Glutamatergic neuron (in vitro differentiated cells): ENCODE data around the gene OSBPL8. TPM values are rescaled to one million over a fixed set of nuclear protein-coding genes. Genes with fewer than 3 reads are reported as not detected.
A peak's percentile ranks its signal among the peaks of the same experiment; 100 is the strongest.

ENCODE experiments used
- DNase-seq: peaks from one replicate; pipeline ENCODE4 v3.0.0; 2022
- H3K27ac Mint-ChIP-seq: one replicate; pipeline ENCODE4 v1.8.0; 2020; ENCODE audit warnings: mild to moderate bottlenecking, mixed read lengths, inconsistent platforms; ENCODE audit not compliant: unreplicated experiment
- H3K27me3 Mint-ChIP-seq: one replicate; pipeline ENCODE4 v1.8.0; 2020; ENCODE audit warnings: mild to moderate bottlenecking, moderate library complexity, mixed read lengths, inconsistent platforms; ENCODE audit not compliant: unreplicated experiment
- H3K36me3 Mint-ChIP-seq: one replicate; pipeline ENCODE4 v1.8.0; 2020; ENCODE audit warnings: mild to moderate bottlenecking, mixed read lengths, inconsistent platforms; ENCODE audit not compliant: unreplicated experiment
- H3K4me1 Mint-ChIP-seq: one replicate; pipeline ENCODE4 v1.8.0; 2020; ENCODE audit warnings: mild to moderate bottlenecking, low read depth, mixed read lengths, inconsistent platforms; ENCODE audit not compliant: unreplicated experiment
- H3K4me3 Mint-ChIP-seq: one replicate; pipeline ENCODE4 v1.8.0; 2020; ENCODE audit warnings: mild to moderate bottlenecking, mixed read lengths, inconsistent platforms; ENCODE audit not compliant: unreplicated experiment
- H3K9me3 Mint-ChIP-seq: one replicate; pipeline ENCODE4 v1.8.0; 2020; ENCODE audit warnings: mild to moderate bottlenecking, moderate library complexity, mixed read lengths, inconsistent platforms; ENCODE audit not compliant: unreplicated experiment
- CTCF ChIP-seq: fragments of 200-600 bp; sonication (generic); IDR thresholded peaks from one replicate; pipeline ENCODE4 v1.5.0; 2021; ENCODE audit not compliant: partially characterized antibody, unreplicated experiment
- total RNA-seq: library from RNA; stranded (reverse); fragmentation: NEBNext Ultra II Directional; extraction: Animal tissue kit (Norgen Biotek cat#: 25700); gene quantifications from one replicate; pipeline ENCODE4 v1.2.1, GENCODE V29; 2021; ENCODE audit not compliant: unreplicated experiment

Gene OSBPL8
- total RNA-seq, 1 donor from 2014 or later: 162 TPM

DNA sequence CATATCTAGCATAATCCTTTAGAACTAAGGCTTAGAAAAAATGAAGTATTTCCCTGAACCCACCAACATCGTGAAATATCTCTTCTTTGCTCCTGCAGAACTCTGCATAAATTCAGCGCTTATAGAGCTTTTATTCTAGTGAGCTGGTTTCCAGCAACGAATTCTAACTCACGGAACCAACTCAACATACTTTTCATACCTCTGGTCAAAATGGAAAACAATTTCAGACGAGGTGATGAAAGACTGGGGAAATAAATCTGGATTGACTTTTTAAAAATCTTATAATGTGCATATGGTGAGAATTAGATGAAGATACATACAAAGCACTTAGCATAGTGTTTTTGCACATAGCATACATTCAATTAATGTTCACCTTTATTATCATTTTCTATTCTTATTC lies 148.8 kb downstream of the OSBPL8 start:
- no peaks in the 10 kb centered on the region for H3K36me3 Mint-ChIP-seq

DNA sequence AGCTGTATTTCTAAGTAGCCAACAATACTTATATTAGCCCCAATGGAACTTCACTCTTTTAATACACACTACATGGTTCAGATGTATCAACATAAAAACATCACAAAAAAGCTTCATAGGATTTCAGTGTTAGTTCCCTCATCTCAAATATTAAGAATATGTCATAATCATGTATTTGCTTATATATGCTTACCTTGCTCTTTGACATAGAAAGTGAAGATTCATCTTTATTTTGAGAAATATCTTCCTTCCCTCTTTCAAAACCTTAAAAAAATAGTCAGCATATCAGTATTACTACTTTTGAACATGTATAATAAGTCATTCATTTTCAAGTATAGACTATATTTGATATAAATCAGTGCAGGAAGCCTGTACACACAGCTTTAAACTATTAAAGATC lies 149.2 kb downstream of the OSBPL8 start:
- Mint-ChIP-seq H3K9me3 (no peaks in the 10 kb centered on the region), H3K27ac (no peak overlapping the region), H3K27me3 (no peaks in the 10 kb centered on the region), H3K4me1 (no peaks in the 10 kb centered on the region), H3K36me3 (no peaks in the 10 kb centered on the region), H3K4me3 (no peak overlapping the region)
- no peak for TF ChIP-seq CTCF
- no peak for DNase-seq

More for the DNA sequence above, 148.8 kb downstream of the OSBPL8 start:
- TF ChIP-seq CTCF: no peak
- no peak for DNase-seq
- Mint-ChIP-seq H3K4me1 (no peaks in the 10 kb centered on the region), H3K9me3 (no peaks in the 10 kb centered on the region), H3K27me3 (no peaks in the 10 kb centered on the region), H3K4me3 (no peak overlapping the region), H3K27ac (no peak overlapping the region)

DNA sequence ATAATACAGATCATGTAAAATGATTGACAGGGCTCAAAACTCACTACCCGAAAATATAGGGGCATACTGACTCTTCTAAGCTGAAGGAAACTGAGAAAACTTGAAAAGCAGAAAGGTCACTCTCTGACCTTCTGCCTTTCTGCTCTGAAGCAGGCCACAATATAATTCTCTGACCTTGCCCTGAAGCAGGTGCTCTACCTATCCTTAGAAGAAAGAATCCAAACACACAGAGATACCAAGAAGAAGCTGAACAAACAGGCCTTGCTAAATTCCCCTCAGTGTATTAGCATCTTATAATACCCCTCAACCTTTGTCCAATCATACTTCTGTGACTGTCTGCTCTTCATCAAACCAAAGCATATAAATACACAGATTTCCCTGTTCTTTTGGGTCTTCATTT lies 150.5 kb downstream of the OSBPL8 start:
- Mint-ChIP-seq H3K27me3 (no peaks in the 10 kb centered on the region), H3K27ac (peak overlapping the region; percentile 24)
- TF ChIP-seq CTCF: no peak

DNA sequence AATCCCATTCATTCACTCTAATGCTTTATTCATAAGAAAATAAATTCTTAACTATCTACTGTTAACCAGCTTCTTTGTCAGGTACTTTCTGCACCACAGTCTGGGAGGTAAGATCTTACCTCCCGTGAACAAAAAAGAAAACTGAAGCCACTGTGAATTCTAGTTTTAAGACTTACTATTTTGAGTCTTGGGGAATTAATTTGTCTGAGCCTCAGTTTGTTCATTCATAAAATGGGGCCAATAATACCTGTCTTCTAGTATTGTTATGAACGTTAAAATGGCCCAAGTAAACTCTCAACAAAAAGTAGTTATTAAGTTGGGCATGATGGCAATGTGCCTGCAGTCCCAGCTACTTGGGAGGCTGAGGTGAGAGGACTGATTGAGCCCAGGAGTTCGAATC lies 151.9 kb downstream of the OSBPL8 start:
- no peak for TF ChIP-seq CTCF
- Mint-ChIP-seq H3K27ac (no peak overlapping the region), H3K4me3 (no peak overlapping the region), H3K27me3 (no peaks in the 10 kb centered on the region), H3K9me3 (no peaks in the 10 kb centered on the region), H3K4me1 (no peaks in the 10 kb centered on the region), H3K36me3 (no peaks in the 10 kb centered on the region)
- DNase-seq: no peak

More for the DNA sequence above, 150.5 kb downstream of the OSBPL8 start:
- no peaks in the 10 kb centered on the region for H3K4me1 Mint-ChIP-seq
- no peak for DNase-seq
- H3K36me3 Mint-ChIP-seq: no peaks in the 10 kb centered on the region
- no peak overlapping the region for H3K4me3 Mint-ChIP-seq
- H3K9me3 Mint-ChIP-seq: no peaks in the 10 kb centered on the region

DNA sequence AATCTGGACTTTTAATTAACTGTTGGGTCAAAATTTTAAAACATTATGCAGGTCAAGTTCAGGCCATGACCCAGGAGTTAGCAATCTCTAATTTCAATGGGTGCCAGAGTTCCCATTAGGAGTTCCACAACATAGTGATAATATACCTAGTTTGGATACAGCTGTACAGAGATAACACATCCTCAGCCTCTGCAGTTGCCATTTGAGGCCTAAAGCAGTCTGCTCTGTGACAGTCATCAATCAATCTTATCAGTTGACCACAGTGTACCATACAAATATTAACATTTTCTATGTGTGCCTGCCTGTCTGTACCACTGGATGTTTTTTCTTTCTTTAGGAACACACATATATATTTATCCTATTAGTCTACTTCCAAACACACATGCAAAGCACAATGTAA lies 157.3 kb downstream of the OSBPL8 start:
- H3K27ac Mint-ChIP-seq: no peak overlapping the region
- TF ChIP-seq CTCF: no peak
- no peaks in the 10 kb centered on the region for H3K4me1 Mint-ChIP-seq

More for the DNA sequence above, 157.3 kb downstream of the OSBPL8 start:
- Mint-ChIP-seq H3K36me3 (no peaks in the 10 kb centered on the region), H3K9me3 (no peaks in the 10 kb centered on the region), H3K27me3 (no peaks in the 10 kb centered on the region), H3K4me3 (no peak overlapping the region)
- DNase-seq: no peak
